ENCODE data around the gene RAP1GAP2.

RAP1GAP2 gene

DNA sequence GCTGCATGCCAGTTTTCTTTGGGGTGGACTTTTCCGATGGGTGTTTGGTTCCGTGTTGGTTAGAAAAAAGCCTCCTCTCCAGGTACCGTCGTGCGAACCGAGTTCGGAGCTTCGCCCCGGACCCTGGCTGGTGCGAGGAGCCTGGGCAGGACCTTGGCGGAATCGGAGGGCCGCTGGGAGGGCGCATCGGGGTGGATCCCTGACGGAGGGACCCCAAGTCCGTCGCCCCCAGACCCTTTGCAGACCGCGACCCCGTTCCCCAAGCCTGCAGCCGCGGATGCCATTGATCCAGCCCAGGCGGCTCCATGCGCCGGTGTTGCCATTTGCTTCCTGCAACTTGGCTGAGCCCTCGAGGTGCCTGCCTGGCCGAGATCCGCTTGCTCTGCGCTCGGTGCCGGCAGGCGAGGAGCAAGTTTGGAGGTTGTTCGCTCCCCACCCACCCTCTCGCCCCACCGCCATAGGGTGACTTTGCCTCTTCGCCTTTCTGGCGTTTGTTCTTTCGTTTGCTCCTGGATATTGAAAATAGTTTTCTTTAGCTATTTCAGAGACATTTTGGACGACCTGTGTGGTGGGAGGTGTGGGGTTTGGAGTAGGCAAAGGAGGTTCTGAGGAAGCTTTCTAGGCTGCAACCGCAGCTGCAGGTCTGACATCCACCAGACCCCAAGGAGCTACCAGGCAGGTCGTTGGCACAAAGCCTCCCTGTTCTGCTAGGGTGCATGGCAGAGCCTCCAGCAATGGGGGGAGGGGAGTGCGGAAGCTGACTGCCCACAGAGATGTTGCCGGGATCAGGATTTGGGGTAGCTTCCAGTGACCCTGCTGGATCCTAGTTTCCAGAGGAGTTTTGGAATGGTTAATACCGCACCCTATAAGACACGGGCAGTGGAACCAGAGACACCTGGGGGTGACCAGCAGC is 58.2 kb downstream of the RAP1GAP2 start:
- DNase-seq: peak in 1 of 2 donors; percentile 33

- DNase-seq: no peak
Observed at GRCh38 chr17:2855063-2855600, 58.9 kb downstream of the RAP1GAP2 start.

DNA sequence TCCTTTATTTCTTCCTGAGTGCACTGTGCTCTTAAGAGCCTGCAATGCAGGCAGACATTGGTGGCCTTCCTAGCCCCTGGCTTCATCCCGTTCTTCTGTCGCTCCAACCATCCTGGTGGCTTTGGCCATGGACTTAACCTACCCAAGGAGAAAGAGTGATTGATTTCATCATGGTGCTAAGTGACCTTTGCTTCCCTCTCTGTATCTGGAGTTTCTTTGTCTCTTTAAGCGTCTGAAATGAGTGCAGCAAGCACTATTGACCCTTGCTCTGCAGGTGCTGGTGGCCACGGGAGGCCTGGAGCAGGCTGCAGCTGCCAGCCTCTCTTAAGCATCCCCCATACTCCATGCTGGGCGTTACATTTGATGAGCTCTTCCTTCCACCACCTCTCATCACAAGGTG is 60.5 kb downstream of the RAP1GAP2 start:
- DNase-seq: no peak

DNA sequence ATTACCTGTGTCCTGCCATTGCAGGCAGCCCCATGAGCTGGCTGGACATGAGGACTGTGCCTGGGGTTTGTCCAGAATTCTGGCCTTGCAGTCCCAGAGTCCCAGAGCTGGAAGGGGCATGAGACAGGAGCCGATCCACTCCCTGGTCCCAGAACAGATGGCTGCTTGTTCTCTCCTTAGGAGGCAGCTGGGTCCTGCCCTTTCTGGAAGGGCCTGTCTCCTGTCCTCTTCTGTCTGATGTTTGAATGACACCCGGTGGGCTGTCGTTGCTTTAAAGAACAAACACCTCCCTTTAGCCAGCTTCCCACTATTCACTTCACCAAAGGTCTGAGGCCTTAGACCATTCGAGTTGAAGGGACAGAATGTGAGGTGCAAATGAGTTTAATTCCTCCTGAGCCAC is 63.8 kb downstream of the RAP1GAP2 start:
- no peak for DNase-seq

- DNase-seq: no peak
Observed at GRCh38 chr17:2860883-2861282, 64.6 kb downstream of the RAP1GAP2 start.

GRCh38 chr17:2862197-2862596 is 66.0 kb downstream of the RAP1GAP2 start:
- DNase-seq: no peak

GRCh38 chr17:2863204-2863603 is 67.0 kb downstream of the RAP1GAP2 start:
- no peak for DNase-seq

DNA sequence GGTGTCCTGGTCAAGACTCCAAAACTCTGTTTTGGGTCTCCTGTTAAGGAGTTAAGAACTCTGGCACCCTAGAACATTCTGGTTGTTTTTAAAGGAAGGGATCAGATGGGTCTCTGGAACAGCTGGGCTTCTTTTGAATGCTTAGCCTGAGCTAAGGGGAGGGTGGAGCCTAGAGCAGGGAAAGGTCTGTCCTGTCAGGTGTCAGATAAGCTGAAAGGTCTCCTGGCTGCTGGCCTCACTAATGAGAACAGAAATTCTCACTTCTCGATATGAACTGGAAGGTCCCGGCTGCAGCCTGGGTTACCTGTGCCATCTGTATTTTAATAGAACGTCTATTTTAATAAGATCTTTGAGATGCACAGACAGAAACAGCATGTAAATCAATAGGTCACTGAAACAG is 69.0 kb downstream of the RAP1GAP2 start:
- DNase-seq: no peak

GRCh38 chr17:2867441-2868424 is 71.5 kb downstream of the RAP1GAP2 start:
- DNase-seq: no peak

GRCh38 chr17:2869604-2870003 is 73.4 kb downstream of the RAP1GAP2 start:
- no peak for DNase-seq

DNA sequence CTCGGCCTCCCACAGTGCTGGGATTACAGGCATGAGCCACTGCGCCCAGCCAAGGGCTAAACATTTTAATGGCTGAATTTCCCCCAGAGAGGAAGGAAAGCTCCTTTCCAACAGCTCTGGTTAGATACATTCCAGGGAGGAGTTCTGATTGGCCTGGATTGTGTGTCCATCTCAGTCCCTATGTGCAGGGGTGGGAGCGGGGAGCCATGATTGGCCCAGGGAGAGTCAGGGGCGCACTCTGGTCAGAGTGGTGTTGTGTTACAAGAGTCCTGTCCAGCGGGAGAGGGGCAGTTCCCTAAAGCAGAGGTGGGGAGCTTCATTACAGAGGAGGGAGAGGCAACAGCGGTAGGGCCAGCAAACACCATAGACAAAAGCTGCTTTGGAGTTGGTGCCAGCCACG is 75.0 kb downstream of the RAP1GAP2 start:
- DNase-seq: no peak

DNA sequence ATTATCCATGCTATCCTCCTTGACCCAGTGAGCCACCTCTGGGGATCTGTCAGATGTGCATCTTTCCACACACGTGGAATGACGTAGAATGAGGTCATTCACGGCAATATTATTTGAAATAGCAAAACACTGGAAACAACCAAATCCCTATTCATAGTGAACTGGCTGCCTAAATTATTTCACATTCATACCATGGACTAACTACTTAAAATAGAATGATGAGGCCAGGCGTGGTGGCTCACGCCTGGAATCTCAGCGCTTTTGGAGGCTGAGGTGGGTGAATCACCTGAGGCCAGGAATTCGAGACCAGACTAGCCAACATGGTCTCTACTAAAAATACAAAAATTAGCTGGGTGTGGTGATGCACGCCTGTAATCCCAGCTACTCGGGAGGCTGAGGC is 75.5 kb downstream of the RAP1GAP2 start:
- DNase-seq: no peak

GRCh38 chr17:2872282-2872681 is 76.0 kb downstream of the RAP1GAP2 start:
- no peak for DNase-seq

- no peak for DNase-seq
Observed at GRCh38 chr17:2874189-2874686, 78.0 kb downstream of the RAP1GAP2 start.

GRCh38 chr17:2875608-2876007 is 79.4 kb downstream of the RAP1GAP2 start:
- no peak for DNase-seq

DNA sequence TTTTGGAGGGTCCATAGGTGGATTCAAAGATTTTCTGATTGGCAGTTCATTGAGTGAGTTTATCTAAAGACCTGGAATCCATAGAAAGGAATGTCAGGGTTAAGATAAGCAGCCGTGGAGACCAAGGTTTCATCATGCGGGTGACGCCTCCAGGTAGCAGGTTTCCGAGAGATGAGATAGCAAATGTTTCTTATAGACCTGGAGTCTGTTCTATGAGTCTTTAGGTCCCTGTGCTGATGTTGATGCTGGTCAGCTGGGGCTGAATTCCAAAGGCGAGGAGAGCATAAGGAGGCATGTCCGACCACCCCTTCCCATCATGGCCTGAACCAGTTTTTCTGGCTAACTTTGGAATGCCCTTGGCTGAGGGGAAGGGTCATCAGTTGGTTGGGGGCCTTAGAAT is 80.2 kb downstream of the RAP1GAP2 start:
- no peak for DNase-seq

- no peak for DNase-seq
Observed at GRCh38 chr17:2878751-2879254, 82.6 kb downstream of the RAP1GAP2 start.

GRCh38 chr17:2880050-2880449 is 83.8 kb downstream of the RAP1GAP2 start:
- no peak for DNase-seq

DNA sequence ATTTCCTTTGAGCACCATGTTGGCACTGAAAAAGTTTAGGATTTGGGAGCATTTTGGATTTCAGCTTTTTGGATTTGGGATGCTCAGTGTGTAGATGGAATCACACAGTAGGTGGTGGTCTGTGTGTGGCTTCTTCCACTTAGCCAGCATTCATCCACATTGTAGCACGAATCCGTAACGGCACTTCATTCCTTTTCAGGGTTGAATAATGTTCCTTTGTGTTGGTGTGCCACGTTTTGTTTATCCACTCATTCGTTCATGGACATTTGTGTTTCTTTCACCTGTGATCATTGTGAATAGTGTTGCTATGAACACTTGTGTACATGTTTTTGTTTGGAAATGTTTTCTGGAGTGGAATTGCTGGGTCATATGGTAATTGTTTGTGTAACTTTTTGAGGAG is 85.1 kb downstream of the RAP1GAP2 start:
- no peak for DNase-seq

GRCh38 chr17:2883544-2884213 is 87.4 kb downstream of the RAP1GAP2 start:
- no peak for DNase-seq

DNA sequence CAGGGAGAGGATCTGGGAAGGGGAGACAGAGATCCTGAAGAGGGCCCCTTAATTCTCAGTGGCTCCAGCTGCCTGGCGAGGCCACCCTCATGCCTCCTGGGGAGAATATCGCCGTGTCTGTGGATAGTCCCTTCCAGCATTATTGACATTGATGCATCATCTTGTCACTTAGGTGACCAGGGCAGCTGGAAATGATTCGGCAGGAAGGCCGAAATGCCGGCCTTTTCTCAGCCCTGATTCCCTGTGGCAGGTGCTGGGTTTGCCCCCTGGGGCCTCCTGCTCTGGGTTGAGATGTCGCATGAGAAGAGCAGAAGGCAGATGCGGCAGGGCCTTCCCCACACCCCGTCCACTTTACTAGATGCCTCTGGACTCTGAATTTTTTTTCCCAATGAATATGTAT is 89.5 kb downstream of the RAP1GAP2 start:
- DNase-seq: no peak

- DNase-seq: no peak
Observed at GRCh38 chr17:2888326-2888725, 92.1 kb downstream of the RAP1GAP2 start.

Data from stimulated activated CD4-positive, alpha-beta T cell treated with anti-CD3 and anti-CD28 coated beads, Interleukin-2, amount 100 ng/mL, for 24 hours (primary cell).